Neural cell (in vitro differentiated cells): ENCODE data around the gene PPIL6. TPM values are rescaled to one million over a fixed set of nuclear protein-coding genes. Genes with fewer than 3 reads are reported as not detected.

Experiments used
- H2AFZ ChIP-seq: fragments of 200-600, 300-800 bp; sonication (generic), shearing (Covaris generic); 2 replicates; pipeline ENCODE4 v1.6.0; 2014; ENCODE audit warnings: low read depth, mild to moderate bottlenecking, antibody characterized with exemption, low read length, moderate library complexity
- H3F3A ChIP-seq: fragments of 200-600 bp; shearing (Covaris generic); 2 replicates; pipeline ENCODE4 v1.6.1; 2016; ENCODE audit warnings: mild to moderate bottlenecking, moderate library complexity, mixed read lengths, antibody characterized with exemption, low read length; ENCODE audit not compliant: insufficient read depth, poor library complexity, severe bottlenecking
- H3K27ac ChIP-seq: fragments of 200-600, 300-800 bp; sonication (generic), shearing (Covaris generic); 2 replicates; pipeline ENCODE4 v1.5.1; 2014; ENCODE audit warnings: mild to moderate bottlenecking, low read length, moderate library complexity
- H3K27me3 ChIP-seq: fragments of 300-800, 200-600 bp; sonication (generic), shearing (Covaris generic); 2 replicates; pipeline ENCODE4 v1.6.0; 2014; ENCODE audit warnings: mild to moderate bottlenecking, low read depth, low read length, moderate library complexity; ENCODE audit not compliant: insufficient read depth
- H3K36me3 ChIP-seq: fragments of 300-800, 200-600 bp; sonication (generic), shearing (Covaris generic); 2 replicates; pipeline ENCODE4 v1.5.1; 2014; ENCODE audit warnings: mild to moderate bottlenecking, antibody characterized with exemption, low read length, moderate library complexity; ENCODE audit not compliant: insufficient read depth
- H3K4me2 ChIP-seq: fragments of 300-800, 200-600 bp; sonication (generic), shearing (Covaris generic); 2 replicates; pipeline ENCODE4 v1.6.0; 2014; ENCODE audit warnings: mild to moderate bottlenecking, low read length
- H3K4me3 ChIP-seq: fragments of 300-800, 200-600 bp; sonication (generic), shearing (Covaris generic); 2 replicates; pipeline ENCODE4 v1.5.1; 2014; ENCODE audit warnings: mild to moderate bottlenecking, low read length, moderate library complexity
- H3K79me2 ChIP-seq: fragments of 200-600 bp; shearing (Covaris generic); replicated peaks from 2 replicates; pipeline ENCODE4 v1.6.0; 2014; ENCODE audit warnings: mild to moderate bottlenecking, low read length, moderate library complexity; ENCODE audit not compliant: insufficient read depth
- H3K9ac ChIP-seq: fragments of 300-800, 200-600 bp; sonication (generic), shearing (Covaris generic); 2 replicates; pipeline ENCODE4 v1.6.1; 2016; ENCODE audit warnings: mild to moderate bottlenecking, low read length, mixed read lengths
- H3K9me2 ChIP-seq: fragments of 200-600 bp; shearing (Covaris generic); 2 replicates; pipeline ENCODE4 v1.6.1; 2016; ENCODE audit warnings: mild to moderate bottlenecking, low read length, mixed read lengths; ENCODE audit not compliant: insufficient read depth
- H3K9me3 ChIP-seq: fragments of 200-600, 300-800 bp; sonication (generic), shearing (Covaris generic); 2 replicates; pipeline ENCODE4 v1.6.1; 2016; ENCODE audit warnings: mild to moderate bottlenecking, mixed run types, low read length, moderate library complexity, mixed read lengths
- H4K20me1 ChIP-seq: fragments of 200-600 bp; shearing (Covaris generic); 2 replicates; pipeline ENCODE4 v1.6.1; 2016; ENCODE audit warnings: mild to moderate bottlenecking, mixed run types; ENCODE audit not compliant: insufficient read depth
- EP300 ChIP-seq: fragments of 450-650 bp; conservative IDR thresholded peaks from 2 replicates; pipeline ENCODE4 v1.6.1; 2014; ENCODE audit warnings: antibody characterized with exemption, mild to moderate bottlenecking, moderate library complexity; ENCODE audit not compliant: poor library complexity, severe bottlenecking
- EZH2 ChIP-seq: fragments of 200-600, 300-800 bp; shearing (Covaris generic), sonication (generic); IDR thresholded peaks from 2 replicates; pipeline ENCODE4 v1.6.1; 2014; ENCODE audit warnings: antibody characterized with exemption, low read length, borderline replicate concordance, mild to moderate bottlenecking; ENCODE audit not compliant: insufficient read depth, poor library complexity, severe bottlenecking
- MXI1 ChIP-seq: fragments of 450-650 bp; conservative IDR thresholded peaks from 2 replicates; pipeline ENCODE4 v1.6.1; 2014; ENCODE audit warnings: antibody characterized with exemption, mild to moderate bottlenecking; ENCODE audit not compliant: poor library complexity, severe bottlenecking
- POLR2AphosphoS5 ChIP-seq: IDR thresholded peaks from 2 replicates; pipeline ENCODE4 v1.6.1; 2012
- RAD21 ChIP-seq: fragments of 450-650 bp; conservative IDR thresholded peaks from 2 replicates; pipeline ENCODE4 v1.6.1; 2014; ENCODE audit warnings: antibody characterized with exemption, mild to moderate bottlenecking, moderate library complexity
- REST ChIP-seq: IDR thresholded peaks from 2 replicates; pipeline ENCODE4 v1.6.1; 2012; ENCODE audit warnings: borderline replicate concordance
- SMC3 ChIP-seq: fragments of 450-650 bp; conservative IDR thresholded peaks from 2 replicates; pipeline ENCODE4 v1.6.1; 2014; ENCODE audit warnings: antibody characterized with exemption, mild to moderate bottlenecking, moderate library complexity; ENCODE audit not compliant: poor library complexity
- TAF1 ChIP-seq: IDR thresholded peaks from 2 replicates; pipeline ENCODE4 v1.6.1; 2012; ENCODE audit warnings: low read depth
- polyA plus RNA-seq: library from polyadenylated mRNA; depleted of rRNA; stranded (reverse); fragments of >200 nt; gene quantifications from 2 replicates; pipeline ENCODE4 v1.2.3, GENCODE V29; 2014
- TF ChIP-seq, protein P1 (sequence below): fragments of 450-650 bp; IDR thresholded peaks from 2 replicates; pipeline ENCODE4 v1.5.1; 2014; ENCODE audit warnings: antibody characterized with exemption, mild to moderate bottlenecking, moderate library complexity; ENCODE audit not compliant: poor library complexity, severe bottlenecking

PPIL6 gene
- polyA plus RNA-seq, 1 donor from 2014 or later = 11.8 TPM

DNA sequence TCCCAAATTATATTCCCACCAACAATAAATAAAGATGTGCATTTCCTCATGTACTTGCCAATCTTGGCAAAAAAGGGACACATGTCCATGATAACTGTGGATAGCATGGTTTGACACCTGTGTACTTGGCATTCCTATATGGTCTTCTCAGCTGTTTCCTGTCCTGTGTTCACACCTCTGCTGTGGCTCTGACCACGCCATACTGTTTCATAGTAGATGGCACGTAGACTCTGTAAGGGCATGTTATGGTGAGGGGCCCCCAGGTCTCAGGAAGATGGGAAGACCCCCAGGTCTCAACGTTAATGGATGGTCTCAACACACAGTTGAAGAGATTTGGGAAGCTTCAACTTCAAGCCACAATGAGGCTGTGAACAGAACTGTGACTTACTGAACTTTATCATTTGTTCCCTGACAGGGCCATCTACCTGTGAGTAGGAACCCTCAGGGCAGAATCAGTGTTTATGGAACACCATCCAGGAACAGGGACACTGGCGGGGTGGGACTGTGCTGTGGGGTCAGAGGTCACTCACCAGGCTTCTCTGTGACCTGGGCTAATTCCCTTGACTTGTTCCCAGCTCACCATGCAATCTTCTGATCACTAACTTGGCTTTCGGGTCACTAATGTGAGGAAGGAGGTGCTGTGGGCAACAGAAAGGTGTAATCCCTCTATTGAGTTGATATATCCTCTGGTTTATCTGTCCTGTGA lies 30.8 kb upstream of the PPIL6 start:
- Histone ChIP-seq H3F3A (no peaks in the 10 kb centered on the region), H3K36me3 (peaks cover 4% of the 10 kb centered on the region), H3K4me3 (no peak overlapping the region), H4K20me1 (no peaks in the 10 kb centered on the region), H3K27me3 (no peaks in the 10 kb centered on the region), H3K4me2 (no peak overlapping the region), H2AFZ (no peak overlapping the region), H3K27ac (no peak overlapping the region), H3K79me2 (no peaks in the 10 kb centered on the region), H3K9me3 (no peaks in the 10 kb centered on the region), H3K9ac (no peak overlapping the region), H3K9me2 (no peaks in the 10 kb centered on the region)
- TF ChIP-seq EZH2 (no peak), POLR2AphosphoS5 (no peak), TAF1 (no peak), EP300 (no peak), REST (no peak), MXI1 (no peak), SMC3 (no peak), RAD21 (no peak)
- TF ChIP-seq, protein P1, sequence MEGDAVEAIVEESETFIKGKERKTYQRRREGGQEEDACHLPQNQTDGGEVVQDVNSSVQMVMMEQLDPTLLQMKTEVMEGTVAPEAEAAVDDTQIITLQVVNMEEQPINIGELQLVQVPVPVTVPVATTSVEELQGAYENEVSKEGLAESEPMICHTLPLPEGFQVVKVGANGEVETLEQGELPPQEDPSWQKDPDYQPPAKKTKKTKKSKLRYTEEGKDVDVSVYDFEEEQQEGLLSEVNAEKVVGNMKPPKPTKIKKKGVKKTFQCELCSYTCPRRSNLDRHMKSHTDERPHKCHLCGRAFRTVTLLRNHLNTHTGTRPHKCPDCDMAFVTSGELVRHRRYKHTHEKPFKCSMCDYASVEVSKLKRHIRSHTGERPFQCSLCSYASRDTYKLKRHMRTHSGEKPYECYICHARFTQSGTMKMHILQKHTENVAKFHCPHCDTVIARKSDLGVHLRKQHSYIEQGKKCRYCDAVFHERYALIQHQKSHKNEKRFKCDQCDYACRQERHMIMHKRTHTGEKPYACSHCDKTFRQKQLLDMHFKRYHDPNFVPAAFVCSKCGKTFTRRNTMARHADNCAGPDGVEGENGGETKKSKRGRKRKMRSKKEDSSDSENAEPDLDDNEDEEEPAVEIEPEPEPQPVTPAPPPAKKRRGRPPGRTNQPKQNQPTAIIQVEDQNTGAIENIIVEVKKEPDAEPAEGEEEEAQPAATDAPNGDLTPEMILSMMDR = no peak

GRCh38 chr6:109469591-109470189 lies 29.3 kb upstream of the PPIL6 start:
- Histone ChIP-seq H3K27me3 (no peaks in the 10 kb centered on the region), H3K9ac (no peak overlapping the region), H3K36me3 (peaks cover 9% of the 10 kb centered on the region), H3K79me2 (no peaks in the 10 kb centered on the region), H3K9me3 (no peaks in the 10 kb centered on the region), H3K4me3 (no peak overlapping the region), H3K27ac (no peak overlapping the region), H2AFZ (no peak overlapping the region), H3K4me2 (no peak overlapping the region), H3F3A (no peaks in the 10 kb centered on the region), H3K9me2 (no peaks in the 10 kb centered on the region), H4K20me1 (no peaks in the 10 kb centered on the region)
- TF ChIP-seq EZH2 = no peak
- TF ChIP-seq SMC3 = no peak
- TF ChIP-seq TAF1 = no peak
- no peak for TF ChIP-seq EP300
- no peak for TF ChIP-seq RAD21
- TF ChIP-seq MXI1 = no peak
- TF ChIP-seq, protein P1 = no peak
- no peak for TF ChIP-seq POLR2AphosphoS5
